Measurements from ENCODE around the gene BAZ1B. TPM values are rescaled to one million over a fixed set of nuclear protein-coding genes. Genes with fewer than 3 reads are reported as not detected.

Gene BAZ1B
- total RNA-seq, 4 donors from 2014 or later: 51.3 to 62.8 (median 59.9) TPM

DNA sequence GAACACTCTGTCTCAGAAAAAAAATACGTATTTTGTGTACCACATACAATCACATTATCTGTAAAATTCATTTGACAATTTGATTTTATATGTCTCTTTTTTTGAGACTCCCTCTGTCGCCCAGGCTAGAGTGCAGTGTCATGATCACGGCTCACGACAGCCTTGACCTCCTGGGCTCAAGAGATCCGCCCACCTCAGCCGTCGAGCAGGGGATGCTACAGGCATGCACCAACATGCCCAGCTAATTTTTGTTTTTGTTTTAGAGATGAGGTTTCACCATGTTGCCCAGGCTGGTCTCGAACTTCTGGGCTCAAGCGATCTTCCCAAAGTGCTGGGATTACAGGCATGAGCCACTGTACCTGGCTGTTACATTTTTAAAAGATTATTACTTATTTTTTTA lies 11.6 kb upstream of the BAZ1B start:
- TF ChIP-seq, protein P1, sequence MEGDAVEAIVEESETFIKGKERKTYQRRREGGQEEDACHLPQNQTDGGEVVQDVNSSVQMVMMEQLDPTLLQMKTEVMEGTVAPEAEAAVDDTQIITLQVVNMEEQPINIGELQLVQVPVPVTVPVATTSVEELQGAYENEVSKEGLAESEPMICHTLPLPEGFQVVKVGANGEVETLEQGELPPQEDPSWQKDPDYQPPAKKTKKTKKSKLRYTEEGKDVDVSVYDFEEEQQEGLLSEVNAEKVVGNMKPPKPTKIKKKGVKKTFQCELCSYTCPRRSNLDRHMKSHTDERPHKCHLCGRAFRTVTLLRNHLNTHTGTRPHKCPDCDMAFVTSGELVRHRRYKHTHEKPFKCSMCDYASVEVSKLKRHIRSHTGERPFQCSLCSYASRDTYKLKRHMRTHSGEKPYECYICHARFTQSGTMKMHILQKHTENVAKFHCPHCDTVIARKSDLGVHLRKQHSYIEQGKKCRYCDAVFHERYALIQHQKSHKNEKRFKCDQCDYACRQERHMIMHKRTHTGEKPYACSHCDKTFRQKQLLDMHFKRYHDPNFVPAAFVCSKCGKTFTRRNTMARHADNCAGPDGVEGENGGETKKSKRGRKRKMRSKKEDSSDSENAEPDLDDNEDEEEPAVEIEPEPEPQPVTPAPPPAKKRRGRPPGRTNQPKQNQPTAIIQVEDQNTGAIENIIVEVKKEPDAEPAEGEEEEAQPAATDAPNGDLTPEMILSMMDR (IDR thresholded peaks at IDR 0.05; ENCODE audit: low read depth): no peak

DNA sequence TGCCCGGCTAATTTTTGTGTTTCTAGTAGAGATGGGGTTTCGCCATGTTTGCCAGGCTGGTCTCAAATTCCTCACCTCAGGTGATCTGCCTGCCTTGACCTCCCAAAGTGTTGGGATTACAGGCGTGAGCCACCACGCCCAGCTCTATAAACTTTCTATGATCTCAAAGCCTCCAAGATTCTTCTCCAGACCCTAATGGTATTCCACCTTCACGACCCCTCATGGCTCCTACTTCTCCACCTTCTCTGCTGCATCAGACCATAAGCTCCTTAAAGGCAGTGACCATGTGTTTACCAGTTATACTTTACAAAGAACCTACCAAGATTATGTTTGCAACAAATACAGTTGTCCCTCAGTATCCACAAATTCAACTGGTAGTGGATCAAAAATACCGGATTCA lies 10.1 kb upstream of the BAZ1B start:
- TF ChIP-seq, protein P1 (IDR thresholded peaks at IDR 0.05; ENCODE audit: low read depth): no peak

DNA sequence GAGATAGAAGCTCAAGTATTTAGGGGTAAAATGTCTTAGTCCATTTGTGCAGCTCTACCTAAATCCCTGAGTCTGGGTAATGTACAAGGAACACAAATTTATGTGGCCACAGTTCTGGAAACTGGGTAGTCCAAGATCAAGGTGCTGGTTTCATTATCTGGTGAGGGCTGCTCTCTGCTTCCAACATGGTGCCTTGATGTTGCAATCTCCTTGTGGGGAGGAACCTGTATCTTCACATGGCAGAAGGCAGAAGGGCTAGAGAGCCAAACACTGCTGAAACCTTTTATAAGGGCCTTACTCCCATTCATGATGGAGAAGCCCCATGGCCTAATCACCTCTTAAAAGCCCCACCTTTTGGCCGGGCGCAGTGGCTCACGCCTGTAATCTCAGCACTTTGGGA lies 8.7 kb upstream of the BAZ1B start:
- TF ChIP-seq, protein P1 (IDR thresholded peaks at IDR 0.05; ENCODE audit: low read depth): no peak

DNA sequence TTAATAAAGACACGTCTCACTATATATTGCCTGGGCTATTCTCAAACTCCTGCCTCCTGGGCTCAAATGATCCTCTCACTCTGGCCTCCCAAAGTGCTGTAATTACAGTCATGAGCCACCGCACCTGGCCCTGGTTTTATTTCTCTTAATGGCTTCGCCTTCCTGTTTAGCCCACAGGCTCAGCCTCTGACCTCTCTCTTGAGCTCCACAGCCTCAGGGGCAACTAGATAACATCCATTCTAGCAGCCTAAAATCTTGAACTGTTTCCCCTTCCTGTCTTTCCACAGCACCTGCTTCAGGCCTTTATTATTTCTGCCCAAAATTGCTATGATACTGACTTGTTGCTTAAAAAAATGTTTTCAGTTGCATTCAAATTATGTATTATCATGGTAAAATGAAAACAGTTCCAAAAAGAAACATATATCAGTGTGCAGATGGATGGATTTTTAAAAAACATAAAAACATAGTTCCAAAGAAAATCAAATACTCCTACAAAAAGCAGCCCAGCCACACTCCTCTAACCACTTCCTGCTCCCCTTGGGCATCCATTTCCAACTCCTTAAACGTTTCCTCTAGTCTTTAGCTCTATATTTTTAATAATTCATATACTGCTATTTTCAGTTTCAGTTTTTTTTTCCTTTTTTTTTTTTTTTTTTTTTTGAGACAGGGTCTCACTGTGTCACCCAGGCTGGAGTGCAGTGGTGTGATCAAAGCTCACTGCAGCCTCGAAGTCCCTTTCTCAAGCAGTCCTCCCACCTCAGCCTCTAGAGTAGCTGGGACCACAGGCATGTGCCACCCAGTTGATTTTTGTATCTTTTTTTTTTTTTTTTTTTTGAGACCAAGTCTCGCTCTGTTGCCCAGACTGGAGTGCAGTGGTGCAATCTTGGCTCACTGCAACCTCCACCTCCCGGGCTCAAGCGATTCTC lies 5.1 kb upstream of the BAZ1B start:
- TF ChIP-seq, protein P1 (IDR thresholded peaks at IDR 0.05; ENCODE audit: low read depth): no peak

DNA sequence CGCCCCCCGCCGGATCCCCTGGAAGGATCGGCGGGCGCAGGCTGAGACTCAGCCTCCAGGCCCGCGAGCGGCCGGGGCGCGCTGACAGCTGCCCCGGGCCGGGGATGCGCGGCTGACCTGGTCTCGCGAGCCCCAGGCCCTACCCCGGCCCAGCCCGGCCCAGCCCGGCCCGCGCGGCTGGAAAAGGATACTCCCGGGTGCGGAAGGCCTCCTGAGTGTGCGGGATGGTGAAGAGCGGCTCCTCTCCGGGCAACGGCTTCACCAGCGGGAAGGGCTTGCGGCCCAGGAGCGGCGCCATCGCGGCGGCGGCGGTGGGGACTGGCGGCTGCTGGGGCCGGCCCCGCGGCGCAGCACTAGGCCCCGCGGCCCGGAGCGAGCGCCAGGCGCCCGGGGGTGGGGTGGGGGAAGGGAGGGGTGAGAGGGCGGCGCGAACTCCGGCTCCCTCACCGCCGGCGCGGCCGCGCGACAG lies 423 bp downstream of the BAZ1B start:
- TF ChIP-seq, protein P1 (IDR thresholded peaks at IDR 0.05; ENCODE audit: low read depth): no peak

DNA sequence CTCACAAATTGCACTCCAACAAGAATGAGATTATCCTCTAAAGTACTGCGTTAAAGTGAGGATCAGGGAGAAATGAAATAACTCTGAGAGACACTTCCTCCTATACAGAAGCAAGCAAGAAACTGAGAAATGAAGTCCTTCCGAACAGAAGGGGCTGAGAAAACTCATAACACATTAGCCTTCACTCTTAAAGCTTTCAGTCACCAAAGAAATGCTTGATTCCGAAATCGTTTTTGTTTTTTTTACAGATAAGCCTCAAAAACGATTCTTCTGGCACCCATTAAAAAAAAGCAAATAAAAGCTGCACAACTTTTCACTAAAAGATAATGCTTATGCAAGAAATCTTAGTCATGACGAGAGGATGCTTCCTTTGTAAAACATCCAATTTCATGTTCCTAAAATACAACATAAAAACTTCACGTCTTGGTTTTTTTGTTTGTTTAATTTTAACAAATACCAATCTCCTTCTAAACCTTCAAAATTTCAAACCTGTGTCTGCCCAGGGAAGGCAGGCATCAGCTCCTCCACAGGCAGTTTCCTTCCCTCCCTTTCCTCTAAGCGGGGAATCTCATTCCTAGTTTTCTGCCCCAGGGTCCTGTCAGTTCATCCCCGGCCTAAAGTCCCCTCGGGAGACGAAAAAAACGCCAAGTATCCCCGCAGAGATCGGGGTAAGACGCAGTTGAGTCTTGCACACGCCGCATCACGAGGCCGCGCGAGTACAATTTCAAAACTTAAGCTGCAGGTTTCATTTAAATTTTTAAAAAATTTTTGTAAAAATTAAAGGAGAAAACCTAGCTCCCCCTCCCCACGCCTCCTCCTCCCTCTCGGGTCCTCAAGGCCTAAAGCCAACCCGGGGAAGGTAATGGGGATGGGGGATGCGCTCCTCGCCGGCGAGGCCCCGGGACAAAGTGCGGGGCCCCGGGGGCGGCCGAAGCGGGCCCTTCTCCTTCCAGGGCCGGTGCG lies 1.1 kb downstream of the BAZ1B start:
- TF ChIP-seq, protein P1 (IDR thresholded peaks at IDR 0.05; ENCODE audit: low read depth): no peak

Measured in subcutaneous adipose tissue (tissue), 4 donors.